Adipose tissue (tissue), 3 donors: Measurements from ENCODE around the gene ASMTL. TPM values are rescaled to one million over a fixed set of nuclear protein-coding genes. Genes with fewer than 3 reads are reported as not detected.
"Not testable (repeated sequence)": the region's sequence is repeated elsewhere in the genome, so short reads cannot be mapped to it uniquely, and the experiment has no call there.

ENCODE experiments used
- H3K27ac ChIP-seq: one replicate; pipeline ENCODE4 v1.5.1; 2013; ENCODE audit warnings: low read depth, low read length
- WGBS, 3 donors: extraction: QIAGEN DNeasy Blood & Tissue Kit; methylation state at CpG; one replicate each; pipeline ENCODE4 v1.1.7; 2013; 5-methylcytosine and 5-hydroxymethylcytosine counted together
- polyA plus RNA-seq, 3 donors: library from polyadenylated mRNA; stranded (reverse); fragments of 200-250 nt; gene quantifications; one replicate each; pipeline ENCODE4 v1.2.3, GENCODE V29; 2013
- donor health status: healthy with polysubstance abuse.
- donor health status: Bipolar disorder and iron deficiency.
- donor health status: healthy.

The ASMTL gene
- polyA plus RNA-seq, 3 donors = 20.2 to 35.2 (median 22.3) TPM

- H3K27ac ChIP-seq = no peak overlapping the region
- 94 to 98% (median 97%) methylated on average over 19 of the region's 19 CpGs for WGBS, 3 donors
Measured at GRCh38 chrX:1444561-1445500, 7.9 kb downstream of the ASMTL start.

GRCh38 chrX:1443496-1444075, 9.1 kb downstream of the ASMTL start:
- H3K27ac ChIP-seq = no peak overlapping the region
- 85 to 90% (median 89%) methylated on average over 26 of the region's 26 CpGs for WGBS, 3 donors

GRCh38 chrX:1442724-1443367, 9.9 kb downstream of the ASMTL start:
- WGBS, 3 donors = 89 to 90% (median 89%) methylated on average over 32 to 36 of the region's 38 CpGs
- no peak overlapping the region for H3K27ac ChIP-seq

GRCh38 chrX:1442016-1442665, 10.6 kb downstream of the ASMTL start:
- 97 to 98% (median 98%) methylated on average over 18 of the region's 18 CpGs for WGBS, 3 donors
- H3K27ac ChIP-seq = no peak overlapping the region

GRCh38 chrX:1440506-1440905, 12.2 kb downstream of the ASMTL start:
- no peak overlapping the region for H3K27ac ChIP-seq
- WGBS, 3 donors = 95 to 99% (median 98%) methylated on average over 6 of the region's 6 CpGs

- 94 to 96% (median 95%) methylated on average over 20 of the region's 20 CpGs for WGBS, 3 donors
- no peak overlapping the region for H3K27ac ChIP-seq
Measured at GRCh38 chrX:1435241-1435895, 17.3 kb downstream of the ASMTL start.

GRCh38 chrX:1434871-1435240, 17.9 kb downstream of the ASMTL start:
- no peak overlapping the region for H3K27ac ChIP-seq
- 96 to 98% (median 98%) methylated on average over 22 of the region's 22 CpGs for WGBS, 3 donors

GRCh38 chrX:1433646-1434357, 18.9 kb downstream of the ASMTL start:
- H3K27ac ChIP-seq = no peak overlapping the region
- WGBS, 3 donors = 92 to 98% (median 96%) methylated on average over 19 of the region's 19 CpGs

- 94 to 98% (median 97%) methylated on average over 10 of the region's 10 CpGs for WGBS, 3 donors
- no peak overlapping the region for H3K27ac ChIP-seq
Measured at GRCh38 chrX:1430451-1430850, 22.3 kb downstream of the ASMTL start.

GRCh38 chrX:1427756-1428155, 25.0 kb downstream of the ASMTL start:
- no peak overlapping the region for H3K27ac ChIP-seq
- 96% methylated on average over 31 to 32 of the region's 32 CpGs for WGBS, 3 donors

- 91 to 95% (median 91%) methylated on average over 14 to 16 of the region's 16 CpGs for WGBS, 3 donors
- not testable (repeated sequence) for H3K27ac ChIP-seq
Measured at GRCh38 chrX:1426321-1426720, 26.4 kb downstream of the ASMTL start.

GRCh38 chrX:1425381-1425780, 27.3 kb downstream of the ASMTL start:
- no peak overlapping the region for H3K27ac ChIP-seq
- 77 to 90% (median 89%) methylated on average over 10 of the region's 10 CpGs for WGBS, 3 donors

GRCh38 chrX:1424147-1424851, 28.4 kb downstream of the ASMTL start:
- 73 to 89% (median 85%) methylated on average over 9 of the region's 9 CpGs for WGBS, 3 donors
- no peak overlapping the region for H3K27ac ChIP-seq

- 48 to 74% (median 68%) methylated on average over 2 of the region's 2 CpGs for WGBS, 3 donors
- H3K27ac ChIP-seq = no peak overlapping the region
Measured at GRCh38 chrX:1423215-1423614, 29.5 kb downstream of the ASMTL start.

GRCh38 chrX:1422135-1422465, 30.6 kb downstream of the ASMTL start:
- no peak overlapping the region for H3K27ac ChIP-seq
- WGBS, 3 donors = 99 to 100% (median 99%) methylated on average over 4 of the region's 4 CpGs

- 97 to 99% (median 98%) methylated on average over 19 of the region's 19 CpGs for WGBS, 3 donors
- no peak overlapping the region for H3K27ac ChIP-seq
Measured at GRCh38 chrX:1421433-1422134, 31.1 kb downstream of the ASMTL start.

- WGBS, 3 donors = 70 to 84% (median 77%) methylated on average over 14 of the region's 14 CpGs
Measured at GRCh38 chrX:1420371-1420770, 32.3 kb downstream of the ASMTL start.

More at GRCh38 chrX:1420371-1420770, 32.3 kb downstream of the ASMTL start:
- no peak overlapping the region for H3K27ac ChIP-seq
